ENCODE results near the gene MBOAT7.
A peak's percentile ranks its signal among the peaks of the same experiment; 100 is the strongest.

MBOAT7 gene

DNA sequence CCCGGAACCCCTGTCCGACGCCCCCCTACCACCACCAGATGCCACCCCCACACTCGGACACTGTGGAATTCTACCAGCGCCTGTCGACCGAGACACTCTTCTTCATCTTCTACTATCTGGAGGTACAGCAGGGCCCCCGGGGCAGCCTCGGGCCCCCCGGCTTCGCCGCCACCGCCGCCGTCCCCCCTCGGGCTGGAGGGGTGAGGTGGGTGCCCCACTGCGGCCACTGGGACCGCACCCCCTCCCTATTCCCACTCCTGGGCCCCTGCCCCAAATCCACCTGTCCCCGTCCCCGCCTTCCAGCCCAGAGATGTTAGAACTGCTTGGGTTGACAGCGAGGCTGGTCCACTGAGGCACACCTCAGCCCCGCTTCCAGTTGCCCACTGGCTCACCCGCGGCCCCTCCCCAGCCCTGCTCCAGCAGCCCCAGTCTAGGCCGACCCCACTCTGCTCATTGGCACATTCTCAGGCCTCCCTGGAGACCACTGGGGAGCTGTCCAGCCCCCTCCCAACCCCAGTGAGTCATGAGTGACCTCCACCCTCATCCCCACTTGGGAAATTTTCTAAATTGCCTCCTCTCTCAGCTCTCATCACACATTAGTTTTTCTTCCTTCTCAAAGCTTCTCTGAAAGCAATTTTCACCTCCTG, 36.4 kb downstream of the MBOAT7 start:
- H3K27ac ChIP-seq = peak overlapping the region; percentile 65
- DNase-seq (ENCODE audit: low spot score) = no peak
- TF ChIP-seq, protein P1, sequence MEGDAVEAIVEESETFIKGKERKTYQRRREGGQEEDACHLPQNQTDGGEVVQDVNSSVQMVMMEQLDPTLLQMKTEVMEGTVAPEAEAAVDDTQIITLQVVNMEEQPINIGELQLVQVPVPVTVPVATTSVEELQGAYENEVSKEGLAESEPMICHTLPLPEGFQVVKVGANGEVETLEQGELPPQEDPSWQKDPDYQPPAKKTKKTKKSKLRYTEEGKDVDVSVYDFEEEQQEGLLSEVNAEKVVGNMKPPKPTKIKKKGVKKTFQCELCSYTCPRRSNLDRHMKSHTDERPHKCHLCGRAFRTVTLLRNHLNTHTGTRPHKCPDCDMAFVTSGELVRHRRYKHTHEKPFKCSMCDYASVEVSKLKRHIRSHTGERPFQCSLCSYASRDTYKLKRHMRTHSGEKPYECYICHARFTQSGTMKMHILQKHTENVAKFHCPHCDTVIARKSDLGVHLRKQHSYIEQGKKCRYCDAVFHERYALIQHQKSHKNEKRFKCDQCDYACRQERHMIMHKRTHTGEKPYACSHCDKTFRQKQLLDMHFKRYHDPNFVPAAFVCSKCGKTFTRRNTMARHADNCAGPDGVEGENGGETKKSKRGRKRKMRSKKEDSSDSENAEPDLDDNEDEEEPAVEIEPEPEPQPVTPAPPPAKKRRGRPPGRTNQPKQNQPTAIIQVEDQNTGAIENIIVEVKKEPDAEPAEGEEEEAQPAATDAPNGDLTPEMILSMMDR (conservative IDR thresholded peaks at IDR 0.05; ENCODE audit: low read depth) = no peak
- POLR2A ChIA-PET (ENCODE audit: low non-redundant PET) = no interaction called here
- CTCF ChIA-PET = no interaction called here

DNA sequence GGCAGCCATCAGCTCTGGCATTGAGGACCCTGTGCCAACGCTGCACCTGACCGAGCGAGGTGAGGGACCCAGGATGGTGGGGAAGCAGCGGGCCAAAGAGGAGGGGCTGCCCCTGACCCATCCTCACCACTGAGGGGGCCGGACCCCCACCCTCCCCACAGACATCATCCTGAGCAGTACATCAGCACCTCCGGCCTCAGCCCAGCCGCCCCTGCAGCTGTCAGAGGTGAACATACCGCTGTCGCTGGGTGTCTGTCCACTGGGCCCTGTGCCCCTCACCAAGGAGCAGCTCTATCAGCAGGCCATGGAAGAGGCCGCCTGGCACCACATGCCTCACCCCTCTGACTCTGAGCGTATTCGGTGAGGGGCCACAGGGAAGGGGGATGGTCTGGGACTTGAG, 37.1 kb downstream of the MBOAT7 start:
- TF ChIP-seq, protein P1 (conservative IDR thresholded peaks at IDR 0.05; ENCODE audit: low read depth) = no peak
- CTCF ChIA-PET = no interaction called here
- peak overlapping the region; percentile 65 for H3K27ac ChIP-seq
- DNase-seq (ENCODE audit: low spot score) = no peak
- POLR2A ChIA-PET (ENCODE audit: low non-redundant PET) = no interaction called here

DNA sequence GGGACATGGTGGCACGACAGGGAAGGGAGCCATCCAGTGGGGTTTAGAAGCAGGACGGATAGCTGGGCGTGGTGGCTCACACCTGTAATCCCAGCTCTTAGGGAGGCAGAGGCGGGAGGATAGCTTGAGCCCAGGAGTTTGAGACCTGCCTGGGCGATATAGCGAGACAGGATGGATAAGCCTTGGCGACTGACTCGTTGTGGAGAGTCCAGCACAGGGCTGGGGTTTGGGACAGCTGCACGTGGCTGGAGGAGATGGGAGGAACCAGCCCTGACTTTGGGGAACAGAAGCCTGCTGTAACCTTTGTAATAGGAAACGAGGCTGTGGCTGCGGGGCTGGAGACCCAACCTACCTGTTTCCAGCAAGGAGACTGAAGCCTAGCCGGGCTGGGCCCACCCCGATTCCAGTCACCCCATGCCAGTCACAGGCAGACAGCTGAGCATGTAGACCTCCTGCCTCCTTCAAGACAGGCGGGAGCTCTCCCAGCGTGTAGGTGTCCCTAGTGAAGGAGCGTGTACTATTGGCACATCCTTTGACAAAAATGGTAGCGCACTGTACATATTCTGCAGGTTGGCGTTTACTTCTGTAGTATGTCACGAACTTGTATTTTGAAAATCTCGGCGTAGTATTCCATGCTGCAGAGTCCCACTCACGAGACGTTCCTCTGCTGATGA, 37.9 kb downstream of the MBOAT7 start:
- ChIA-PET CTCF (no interaction called here), POLR2A (ENCODE audit: low non-redundant PET) (no interaction called here)
- no peak for DNase-seq (ENCODE audit: low spot score)
- TF ChIP-seq, protein P1 (conservative IDR thresholded peaks at IDR 0.05; ENCODE audit: low read depth) = no peak
- peak overlapping the region; percentile 65 for H3K27ac ChIP-seq

GRCh38 chr19:54149021-54149812, 40.2 kb downstream of the MBOAT7 start:
- peak overlapping the region; percentile 65 for H3K27ac ChIP-seq
- CTCF ChIA-PET = no interaction called here
- POLR2A ChIA-PET (ENCODE audit: low non-redundant PET) = no interaction called here
- TF ChIP-seq, protein P1 (conservative IDR thresholded peaks at IDR 0.05; ENCODE audit: low read depth) = no peak
- no peak for DNase-seq (ENCODE audit: low spot score)

DNA sequence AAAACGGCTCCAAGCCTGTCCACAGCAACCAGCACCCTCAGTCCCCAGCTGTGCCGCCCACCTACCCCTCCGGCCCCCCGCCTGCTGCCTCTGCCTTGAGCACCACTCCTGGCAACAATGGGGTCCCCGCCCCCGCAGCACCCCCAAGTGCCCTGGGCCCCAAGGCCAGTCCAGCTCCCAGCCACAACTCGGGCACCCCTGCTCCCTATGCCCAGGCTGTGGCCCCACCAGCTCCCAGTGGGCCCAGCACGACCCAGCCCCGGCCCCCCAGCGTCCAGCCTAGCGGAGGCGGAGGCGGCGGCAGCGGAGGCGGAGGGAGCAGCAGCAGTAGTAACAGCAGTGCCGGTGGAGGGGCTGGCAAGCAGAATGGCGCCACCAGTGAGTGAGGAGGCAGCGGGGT, 41.2 kb downstream of the MBOAT7 start:
- no peak for DNase-seq (ENCODE audit: low spot score)
- H3K27ac ChIP-seq = peak overlapping the region; percentile 65
- POLR2A ChIA-PET (ENCODE audit: low non-redundant PET) = interaction anchor here (1.5 kb wide), 1 partner anchor 11 kb away, joined by 5 read pairs; the partner anchor contains the start of gene CNOT3
- CTCF ChIA-PET = interaction anchor here (0.6 kb wide), 1 partner anchor 1468 kb away, joined by 3 read pairs; no protein-coding TSS in a partner anchor
- TF ChIP-seq, protein P1 (conservative IDR thresholded peaks at IDR 0.05; ENCODE audit: low read depth) = no peak

DNA sequence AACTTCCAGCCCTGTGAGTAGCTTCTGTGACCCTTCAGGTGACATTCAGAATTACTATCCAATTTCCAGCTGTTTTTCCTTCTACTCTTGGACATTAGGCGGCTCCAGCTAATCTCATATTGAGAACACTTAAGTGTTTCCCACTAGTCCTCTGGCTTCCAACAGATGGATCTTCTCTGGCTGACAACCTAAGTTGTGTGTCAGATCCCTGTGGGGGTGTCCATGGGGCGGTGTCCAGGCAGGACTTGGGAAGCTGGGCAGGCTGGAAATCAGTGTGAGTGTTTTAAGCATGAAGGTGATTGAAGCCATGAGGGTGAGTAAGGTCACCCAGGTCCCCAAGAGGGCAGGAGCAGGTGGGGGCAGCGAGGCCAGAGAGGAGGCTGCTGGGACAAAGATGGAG, 41.7 kb downstream of the MBOAT7 start:
- CTCF ChIA-PET = interaction anchor here (0.6 kb wide), 1 partner anchor 1468 kb away, joined by 3 read pairs; no protein-coding TSS in a partner anchor
- peak overlapping the region; percentile 65 for H3K27ac ChIP-seq
- TF ChIP-seq, protein P1 (conservative IDR thresholded peaks at IDR 0.05; ENCODE audit: low read depth) = no peak
- no peak for DNase-seq (ENCODE audit: low spot score)
- POLR2A ChIA-PET (ENCODE audit: low non-redundant PET) = interaction anchor here (1.5 kb wide), 1 partner anchor 11 kb away, joined by 5 read pairs; the partner anchor contains the start of gene CNOT3

Data from RWPE1 (cell line).